ENCODE data around the gene TPRG1L. TPM values are rescaled to one million over a fixed set of nuclear protein-coding genes. Genes with fewer than 3 reads are reported as not detected.

The TPRG1L gene
- total RNA-seq, 1 experiment from 2014 or later: 32.0 TPM

DNA sequence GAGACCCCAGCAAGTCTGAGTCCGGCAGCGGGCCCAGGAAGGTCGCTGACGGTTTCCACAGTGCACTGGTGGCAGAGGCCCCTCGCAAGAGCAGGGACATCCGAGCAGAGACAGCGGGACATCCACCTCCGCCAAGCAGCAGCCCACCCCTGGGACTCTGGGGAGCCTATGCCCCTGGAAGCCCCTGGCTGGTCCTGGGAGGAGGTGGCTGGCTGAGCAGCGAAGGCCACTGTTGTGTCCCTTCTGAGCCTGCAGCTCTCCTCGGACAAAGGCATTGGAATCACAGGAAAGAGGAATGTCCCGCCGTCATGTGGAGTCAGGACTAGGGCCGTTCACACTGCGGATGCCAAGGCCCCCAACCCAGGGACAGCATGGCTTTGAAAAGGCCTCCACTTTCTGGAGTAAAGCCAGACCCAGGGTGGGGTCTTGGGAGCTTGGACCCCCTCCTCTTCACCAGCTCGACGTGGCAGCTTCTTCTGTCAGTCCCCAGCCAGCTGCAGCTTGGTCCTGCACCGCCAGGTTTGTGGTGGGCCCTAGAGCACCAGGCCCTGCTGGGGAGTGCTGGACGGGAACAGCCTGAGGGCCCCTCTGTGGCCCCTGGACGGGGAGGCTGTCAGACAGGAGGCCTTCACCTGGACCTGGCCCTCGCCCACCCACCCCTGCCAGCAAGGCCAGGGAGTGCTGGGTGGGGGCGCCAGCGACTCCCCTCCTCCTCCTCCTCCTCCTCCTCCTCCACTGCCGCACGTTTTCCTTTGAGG is 14.9 kb upstream of the TPRG1L start:
- Histone ChIP-seq H3K9ac (ENCODE audit: low read length) (no peak overlapping the region), H2AFZ (ENCODE audit: low read length) (no peak overlapping the region), H3F3A (ENCODE audit: low read length, unreplicated experiment) (no peaks in the 10 kb centered on the region), H3K4me3 (ENCODE audit: low read length) (peak overlapping the region; percentile 73; the same call in 1 of the 2 replicates), H3K9me2 (replicated peaks; ENCODE audit: low read length) (no peaks in the 10 kb centered on the region), H3K9me3 (ENCODE audit: low read length) (0 out of 2 replicates have a peak, but pooled peaks cover 5% of the 10 kb centered on the region), H3K27me3 (ENCODE audit: low read length) (no peaks in the 10 kb centered on the region), H3K27ac (ENCODE audit: low read length) (no peak overlapping the region), H4K20me1 (ENCODE audit: low read length) (no peaks in the 10 kb centered on the region), H3K36me3 (ENCODE audit: low read depth, low read length) (no peaks in the 10 kb centered on the region), H3K79me2 (ENCODE audit: low read length) (no peaks in the 10 kb centered on the region), H3K4me2 (ENCODE audit: low read length) (peak overlapping the region; percentile 90), H3K4me1 (ENCODE audit: insufficient read depth, low read length) (peaks cover 25% of the 10 kb centered on the region)
- POLR2A ChIA-PET (ENCODE audit: unreplicated experiment): no interaction called here
- no TSS peak for BruUV-seq (replicated peaks)
- intact Hi-C loops (cut with micrococcal nuclease): no loop called here
- CTCF ChIA-PET: no interaction called here
- TF ChIP-seq EZH2phosphoT487 (IDR thresholded peaks at IDR 0.05; ENCODE audit: borderline replicate concordance, low read length) (no peak), EZH2 (IDR thresholded peaks at IDR 0.05; ENCODE audit: low read length, unreplicated experiment) (no peak), CTCF (conservative IDR thresholded peaks at IDR 0.05; ENCODE audit: low read depth, low read length) (no peak)
- ATAC-seq (no peak), DNase-seq (no peak)

GRCh38 chr1:3610527-3611169 is 14.2 kb upstream of the TPRG1L start:
- Histone ChIP-seq H3K36me3 (ENCODE audit: low read depth, low read length) (no peaks in the 10 kb centered on the region), H3K4me2 (ENCODE audit: low read length) (peak overlapping the region; percentile 90), H3K9me3 (ENCODE audit: low read length) (no peaks in the 10 kb centered on the region), H3K4me1 (ENCODE audit: insufficient read depth, low read length) (peaks cover 32% of the 10 kb centered on the region), H3K27me3 (ENCODE audit: low read length) (no peaks in the 10 kb centered on the region), H3K9me2 (replicated peaks; ENCODE audit: low read length) (no peaks in the 10 kb centered on the region), H3K4me3 (ENCODE audit: low read length) (peak overlapping the region; percentile 73), H3F3A (ENCODE audit: low read length, unreplicated experiment) (no peaks in the 10 kb centered on the region), H2AFZ (ENCODE audit: low read length) (peak overlapping the region; percentile 86), H4K20me1 (ENCODE audit: low read length) (no peaks in the 10 kb centered on the region), H3K79me2 (ENCODE audit: low read length) (no peaks in the 10 kb centered on the region), H3K9ac (ENCODE audit: low read length) (no peak overlapping the region), H3K27ac (ENCODE audit: low read length) (no peak overlapping the region)
- DNase-seq (no peak), ATAC-seq (peak; percentile 2)
- TF ChIP-seq EZH2 (IDR thresholded peaks at IDR 0.05; ENCODE audit: low read length, unreplicated experiment): no peak
- TF ChIP-seq CTCF (conservative IDR thresholded peaks at IDR 0.05; ENCODE audit: low read depth, low read length): no peak
- TF ChIP-seq EZH2phosphoT487 (IDR thresholded peaks at IDR 0.05; ENCODE audit: borderline replicate concordance, low read length): no peak
- POLR2A ChIA-PET (ENCODE audit: unreplicated experiment): no interaction called here
- CTCF ChIA-PET: no interaction called here
- BruUV-seq (replicated peaks): no TSS peak
- intact Hi-C loops (cut with micrococcal nuclease): no loop called here
